Upper lobe of left lung (tissue), 4 donors: Measurements from ENCODE around the gene AFF3.

Experiments
- CTCF ChIP-seq, 6 experiments: fragments of 450-650 bp in 4 of 6; fragments of 200-600 bp in 2 of 6; sonication (generic) in 2 of 6; IDR thresholded peaks; one replicate each; pipeline ENCODE4 v1.5.1; 2016 to 2019; ENCODE audit warnings: antibody characterized with exemption in 6 of 6
- POLR2A ChIP-seq, 4 donors: fragments of 450-650 bp; IDR thresholded peaks; one replicate each; pipeline ENCODE4 v1.5.1; 2016 to 2017; ENCODE audit warnings: antibody characterized with exemption in 4 of 4, mild to moderate bottlenecking in 2 of 4
- POLR2AphosphoS5 ChIP-seq, 2 donors: sonication (generic); formaldehyde crosslinking; IDR thresholded peaks; one replicate each; pipeline ENCODE4 v1.5.1; 2017; ENCODE audit warnings: antibody characterized with exemption in 2 of 2

- no peak for TF ChIP-seq CTCF (IDR thresholded peaks at IDR 0.05)
- no peak for TF ChIP-seq POLR2A (IDR thresholded peaks at IDR 0.05)
- TF ChIP-seq POLR2AphosphoS5 (IDR thresholded peaks at IDR 0.05), result no peak
Measured at GRCh38 chr2:100142393-100142792, at the start of gene AFF3.
